ENCODE data around the gene HSDL1. TPM values are rescaled to one million over a fixed set of nuclear protein-coding genes. Genes with fewer than 3 reads are reported as not detected.

HSDL1 gene
- total RNA-seq, 1 donor from 2014 or later, result 29.2 TPM

DNA sequence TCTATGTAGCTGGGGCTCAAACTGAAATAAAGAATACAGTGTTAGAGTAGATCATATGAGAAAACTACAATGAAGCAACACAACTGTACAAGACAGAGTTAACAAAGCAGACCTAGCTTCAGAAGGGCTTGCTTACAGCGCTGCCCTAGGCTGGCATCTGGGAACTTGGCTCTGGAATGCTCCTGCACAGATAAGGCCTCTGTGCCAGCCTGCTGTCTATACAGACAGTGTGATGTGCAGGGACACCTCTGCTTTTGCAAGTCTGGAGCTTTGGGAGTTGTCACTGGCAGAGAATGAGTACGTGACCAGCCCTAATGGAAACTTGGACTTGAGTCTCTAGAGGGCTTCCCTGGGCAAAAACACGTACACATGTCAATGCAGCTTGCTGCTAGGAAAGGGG is 70.3 kb downstream of the HSDL1 start:
- H3K27ac ChIP-seq (ENCODE audit: low read depth, low read length), result no peak overlapping the region
- no peaks in the 10 kb centered on the region for H3K4me1 Mint-ChIP-seq (ENCODE audit: low read depth, unreplicated experiment)
- no peak overlapping the region for H3K4me3 ChIP-seq (ENCODE audit: insufficient read depth, low read depth, low read length)
- H3K4me3 Mint-ChIP-seq (ENCODE audit: unreplicated experiment), result no peak overlapping the region
- H3K27ac Mint-ChIP-seq (ENCODE audit: unreplicated experiment), result no peak overlapping the region
- FAIRE-seq (no peak), DNase-seq (ENCODE audit: low read depth) (no peak)
- no peaks in the 10 kb centered on the region for H3K9me3 ChIP-seq (ENCODE audit: insufficient read depth, low read depth, low read length)
- H3K4me2 ChIP-seq (ENCODE audit: low read length), result no peak overlapping the region
- H3K27me3 Mint-ChIP-seq (ENCODE audit: low read depth, unreplicated experiment), result no peaks in the 10 kb centered on the region
- no peaks in the 10 kb centered on the region for H3K27me3 ChIP-seq (ENCODE audit: insufficient read depth, low read length)
- peaks cover 26% of the 10 kb centered on the region for H3K36me3 ChIP-seq (ENCODE audit: insufficient read depth, low read length)
- H3K9me3 Mint-ChIP-seq (ENCODE audit: unreplicated experiment), result peaks cover 3% of the 10 kb centered on the region
- peaks cover 14% of the 10 kb centered on the region for H3K79me2 ChIP-seq (ENCODE audit: insufficient read depth, low read length)
- TF ChIP-seq EZH2 (IDR thresholded peaks at IDR 0.05; ENCODE audit: insufficient read depth, low read length), result no peak
- TF ChIP-seq, protein P1, sequence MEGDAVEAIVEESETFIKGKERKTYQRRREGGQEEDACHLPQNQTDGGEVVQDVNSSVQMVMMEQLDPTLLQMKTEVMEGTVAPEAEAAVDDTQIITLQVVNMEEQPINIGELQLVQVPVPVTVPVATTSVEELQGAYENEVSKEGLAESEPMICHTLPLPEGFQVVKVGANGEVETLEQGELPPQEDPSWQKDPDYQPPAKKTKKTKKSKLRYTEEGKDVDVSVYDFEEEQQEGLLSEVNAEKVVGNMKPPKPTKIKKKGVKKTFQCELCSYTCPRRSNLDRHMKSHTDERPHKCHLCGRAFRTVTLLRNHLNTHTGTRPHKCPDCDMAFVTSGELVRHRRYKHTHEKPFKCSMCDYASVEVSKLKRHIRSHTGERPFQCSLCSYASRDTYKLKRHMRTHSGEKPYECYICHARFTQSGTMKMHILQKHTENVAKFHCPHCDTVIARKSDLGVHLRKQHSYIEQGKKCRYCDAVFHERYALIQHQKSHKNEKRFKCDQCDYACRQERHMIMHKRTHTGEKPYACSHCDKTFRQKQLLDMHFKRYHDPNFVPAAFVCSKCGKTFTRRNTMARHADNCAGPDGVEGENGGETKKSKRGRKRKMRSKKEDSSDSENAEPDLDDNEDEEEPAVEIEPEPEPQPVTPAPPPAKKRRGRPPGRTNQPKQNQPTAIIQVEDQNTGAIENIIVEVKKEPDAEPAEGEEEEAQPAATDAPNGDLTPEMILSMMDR (IDR thresholded peaks at IDR 0.05; ENCODE audit: insufficient read depth, low read depth, low read length), result no peak
- no peak overlapping the region for H3K9ac ChIP-seq (ENCODE audit: low read length)
- H4K20me1 ChIP-seq (ENCODE audit: insufficient read depth, low read length), result peaks cover 33% of the 10 kb centered on the region
- H3K4me1 ChIP-seq (ENCODE audit: insufficient read depth, low read length), result no peaks in the 10 kb centered on the region
- H3K36me3 Mint-ChIP-seq (ENCODE audit: low read depth, unreplicated experiment), result peaks cover 11% of the 10 kb centered on the region
- H2AFZ ChIP-seq (ENCODE audit: low read depth, low read length), result no peak overlapping the region

Other genes with a start within 250 kb of the HSDL1 start
- 2.7 and 2.8 TPM in 2 replicates for gene MLYCD, start 246.1 kb downstream of the HSDL1 start, total RNA-seq
- 0.60 and 0.79 TPM in 2 replicates for gene OSGIN1, start 191.9 kb downstream of the HSDL1 start, total RNA-seq
- 0.32 and 1.1 TPM in 2 replicates for gene NECAB2, start 176.9 kb downstream of the HSDL1 start, total RNA-seq
- not detected in 2 replicates for gene SLC38A8, start 102.4 kb downstream of the HSDL1 start, total RNA-seq
- 85.9 and 88.2 TPM in 2 replicates for gene MBTPS1, start 28.2 kb downstream of the HSDL1 start, total RNA-seq
- 0.30 and 0.38 TPM in 2 replicates for gene DNAAF1, start 131 bp upstream of the HSDL1 start, total RNA-seq
- gene TAF1C, start 41.9 kb upstream of the HSDL1 start, total RNA-seq, result 30.4 and 34.1 TPM in 2 replicates
- gene ADAD2, start 46.0 kb upstream of the HSDL1 start, total RNA-seq, result not detected in 2 replicates
- gene KCNG4, start 94.8 kb upstream of the HSDL1 start, total RNA-seq, result not detected in 2 replicates
- 0.34 TPM in 1 of 2 replicates, not detected in the other for gene WFDC1, start 149.7 kb upstream of the HSDL1 start, total RNA-seq
- gene ATP2C2, start 223.4 kb upstream of the HSDL1 start, total RNA-seq, result 0.29 and 0.41 TPM in 2 replicates

Measured in astrocyte (in vitro differentiated cells and primary cell).